Measurements from ENCODE around the gene URM1.
A peak's percentile ranks its signal among the peaks of the same experiment; 100 is the strongest.

Gene URM1

GRCh38 chr9:128429513-128430086 is 58.4 kb downstream of the URM1 start:
- DNase-seq (ENCODE audit: low spot score): no peak

GRCh38 chr9:128431207-128431606 is 60.0 kb downstream of the URM1 start:
- no peak for DNase-seq (ENCODE audit: low spot score)

GRCh38 chr9:128434340-128434739 is 63.2 kb downstream of the URM1 start:
- DNase-seq (ENCODE audit: low spot score): no peak

GRCh38 chr9:128435611-128436010 is 64.4 kb downstream of the URM1 start:
- DNase-seq (ENCODE audit: low spot score): no peak

GRCh38 chr9:128438343-128439109 is 67.4 kb downstream of the URM1 start:
- DNase-seq (ENCODE audit: low spot score): peak; percentile 80

- DNase-seq (ENCODE audit: low spot score): no peak
Measured at GRCh38 chr9:128439273-128439672, 68.1 kb downstream of the URM1 start.

All from hematopoietic multipotent progenitor cell treated with erythropoietin and hydrocortisone succinate and interleukin-3 and kit ligand, for 15 days (in vitro differentiated cells).